GM19099 (cell line): ENCODE measurements around the gene MYL3.

Experiments used
- POLR2A ChIP-seq: IDR thresholded peaks from 3 replicates; pipeline ENCODE4 v1.6.1; 2011; ENCODE audit warnings: low read depth; ENCODE audit not compliant: insufficient read length; ENCODE audit errors: extremely low read depth

Gene MYL3

GRCh38 chr3:46866032-46866595, 2.9 kb upstream of the MYL3 start:
- TF ChIP-seq POLR2A, result no peak

- no peak for TF ChIP-seq POLR2A
Measured at GRCh38 chr3:46865546-46865945, 2.3 kb upstream of the MYL3 start.

GRCh38 chr3:46865031-46865507, 1.8 kb upstream of the MYL3 start:
- no peak for TF ChIP-seq POLR2A

- no peak for TF ChIP-seq POLR2A
Measured at GRCh38 chr3:46864061-46864881, 1.0 kb upstream of the MYL3 start.

GRCh38 chr3:46862369-46863025, 747 bp downstream of the MYL3 start:
- no peak for TF ChIP-seq POLR2A

- no peak for TF ChIP-seq POLR2A
Measured at GRCh38 chr3:46861605-46862368, 1.5 kb downstream of the MYL3 start.

- TF ChIP-seq POLR2A, result no peak
Measured at GRCh38 chr3:46860810-46861604, 2.2 kb downstream of the MYL3 start.

- TF ChIP-seq POLR2A, result no peak
Measured at GRCh38 chr3:46860017-46860809, 3.0 kb downstream of the MYL3 start.

GRCh38 chr3:46859001-46859710, 4.1 kb downstream of the MYL3 start:
- no peak for TF ChIP-seq POLR2A

GRCh38 chr3:46858456-46858855, 4.8 kb downstream of the MYL3 start:
- TF ChIP-seq POLR2A, result no peak

GRCh38 chr3:46857485-46858341, 5.5 kb downstream of the MYL3 start:
- no peak for TF ChIP-seq POLR2A

- no peak for TF ChIP-seq POLR2A
Measured at GRCh38 chr3:46856576-46857471, 6.4 kb downstream of the MYL3 start.
